GM12875 (cell line): Measurements from ENCODE around the gene NEB.
"Not testable (repeated sequence)": the region's sequence is repeated elsewhere in the genome, so short reads cannot be mapped to it uniquely, and the experiment has no call there.

Experiments used
- H3K4me3 ChIP-seq: one replicate; pipeline ENCODE4 v1.5.1; 2011; ENCODE audit warnings: low read depth, low read length, control low read depth
- CTCF ChIP-seq: IDR thresholded peaks from 2 replicates; pipeline ENCODE4 v1.5.1; 2011; ENCODE audit warnings: low read depth, mild to moderate bottlenecking, control low read depth, inconsistent platforms, low read length, moderate library complexity, borderline replicate concordance; ENCODE audit not compliant: insufficient read depth

Gene NEB

GRCh38 chr2:151758744-151759143 is 24.5 kb upstream of the NEB start:
- H3K4me3 ChIP-seq, result no peak overlapping the region
- TF ChIP-seq CTCF, result no peak

DNA sequence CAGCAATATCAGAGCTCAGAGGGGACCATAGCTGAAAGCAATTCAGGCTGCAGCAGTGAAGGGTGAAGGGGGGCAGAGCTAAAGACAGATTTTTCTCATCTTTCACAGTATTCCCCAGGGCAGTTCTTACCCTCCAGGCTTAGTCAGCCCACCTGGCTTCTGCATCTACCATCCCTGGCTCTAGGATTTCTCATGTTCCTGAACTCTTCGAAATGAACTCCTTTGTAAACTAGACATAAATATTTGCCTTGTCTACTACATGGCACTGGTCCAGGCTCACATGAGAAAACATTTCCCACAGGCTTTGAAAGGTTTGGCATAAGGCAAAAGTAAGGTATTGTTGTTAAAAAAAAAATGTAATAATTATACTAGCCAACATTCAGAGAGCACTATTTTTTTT is 23.6 kb upstream of the NEB start:
- no peak for TF ChIP-seq CTCF
- no peak overlapping the region for H3K4me3 ChIP-seq

DNA sequence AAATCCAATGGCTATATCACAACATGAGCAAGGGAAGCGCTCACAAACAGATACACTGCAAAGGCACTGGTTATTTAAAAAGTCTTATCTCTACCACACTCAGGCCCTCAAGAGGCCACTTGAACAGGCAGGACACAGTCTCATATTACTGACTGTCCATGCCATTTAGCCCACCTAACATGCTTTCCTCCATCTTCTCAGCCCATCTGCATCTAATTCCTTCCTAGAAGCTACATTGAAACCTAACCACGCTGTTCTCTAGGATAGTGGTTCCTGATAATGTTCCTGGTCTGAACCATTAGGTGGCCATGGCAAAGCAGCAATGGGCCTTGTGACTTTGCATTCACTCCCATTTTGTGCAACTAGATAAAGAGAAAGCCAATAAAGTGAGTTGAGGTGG is 22.5 kb upstream of the NEB start:
- TF ChIP-seq CTCF, result no peak
- no peak overlapping the region for H3K4me3 ChIP-seq

DNA sequence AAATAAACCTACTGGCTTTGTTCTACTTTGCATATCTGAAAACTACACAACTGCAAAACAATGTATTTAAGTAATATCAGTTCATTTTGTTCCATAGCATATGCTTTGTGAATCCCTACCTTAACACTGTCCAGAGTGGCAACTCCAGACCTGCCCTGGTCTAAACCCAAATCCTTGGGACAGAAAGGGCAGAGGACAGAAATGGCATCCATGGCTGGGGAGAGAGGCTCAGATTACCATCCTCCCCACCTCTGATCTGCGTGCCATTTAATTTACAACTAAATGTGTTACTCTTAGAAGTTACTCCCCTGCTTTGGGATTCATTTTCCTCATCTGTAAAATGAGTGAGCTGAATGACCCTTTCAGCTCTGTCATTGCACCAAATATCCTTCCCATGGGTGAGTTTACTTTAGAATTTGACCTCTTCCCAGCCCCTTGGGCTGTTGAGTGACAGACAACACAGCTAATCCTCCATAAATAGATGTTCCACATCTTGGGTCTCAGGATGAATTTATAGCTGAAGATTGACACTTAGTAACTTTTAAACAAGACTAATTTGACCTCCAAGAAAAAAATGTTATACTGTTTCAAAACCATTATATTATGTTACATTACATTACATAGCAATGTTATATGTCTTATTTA is 20.1 kb upstream of the NEB start:
- no peak for TF ChIP-seq CTCF

GRCh38 chr2:151753540-151753939 is 19.3 kb upstream of the NEB start:
- no peak overlapping the region for H3K4me3 ChIP-seq
- no peak for TF ChIP-seq CTCF

More for the DNA sequence above, 20.1 kb upstream of the NEB start:
- H3K4me3 ChIP-seq, result no peak overlapping the region

- H3K4me3 ChIP-seq, result not testable (repeated sequence)
Measured at GRCh38 chr2:151745261-151745660, 11.0 kb upstream of the NEB start.

DNA sequence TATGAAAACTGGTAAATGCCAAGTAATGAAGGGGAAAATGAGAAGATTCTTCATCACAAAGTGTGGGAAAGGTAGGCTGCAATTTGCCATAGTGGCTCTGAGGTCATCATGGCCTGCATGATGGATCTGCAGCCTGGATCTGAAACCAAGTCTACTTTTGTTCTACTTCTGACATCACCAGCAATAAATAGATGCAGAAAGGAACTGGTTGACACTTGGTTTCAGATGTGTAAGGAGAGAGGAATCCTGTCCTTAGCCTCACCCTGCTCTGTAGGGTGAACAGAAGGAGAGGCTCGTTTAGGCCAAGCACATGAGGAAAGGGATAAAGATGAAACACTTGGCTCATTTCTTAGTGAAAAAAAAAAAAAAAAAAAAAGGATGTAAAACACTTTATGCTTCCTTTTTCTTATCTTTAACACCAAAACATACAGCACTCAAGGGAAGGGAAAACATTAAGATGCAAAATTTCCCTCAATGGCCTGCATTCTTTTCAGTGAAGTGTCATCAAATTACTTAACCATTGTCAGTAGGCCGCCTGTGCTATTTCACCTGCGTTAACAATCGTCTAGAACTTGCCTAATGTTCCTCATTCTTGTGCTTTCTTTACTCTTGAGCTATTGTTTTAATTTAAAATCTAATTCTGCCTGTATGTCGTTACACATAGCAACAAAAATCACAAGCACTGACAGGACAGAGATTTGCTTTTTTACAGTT is 3.9 kb downstream of the NEB start:
- no peak overlapping the region for H3K4me3 ChIP-seq
- no peak for TF ChIP-seq CTCF
